Left renal cortex interstitium (tissue), 4 donors: ENCODE measurements around the gene NUTM2B. TPM values are rescaled to one million over a fixed set of nuclear protein-coding genes. Genes with fewer than 3 reads are reported as not detected.
"Not testable (repeated sequence)": the region's sequence is repeated elsewhere in the genome, so short reads cannot be mapped to it uniquely, and the experiment has no call there.

Experiments used
- DNase-seq, 4 donors: peaks; one replicate each; pipeline ENCODE4 v3.0.0-alpha.2; 2013; ENCODE audit warnings: low read depth in 4 of 4, low spot score in 2 of 4, missing footprints in 1 of 4
- polyA plus RNA-seq, 4 donors: library from polyadenylated mRNA; unstranded; fragments of 120-200 nt; gene quantifications; one replicate each; pipeline ENCODE4 v1.2.1, GENCODE V29; 2013; ENCODE audit not compliant: insufficient read length in 4 of 4

NUTM2B gene
- polyA plus RNA-seq, 4 donors = 0.49 to 4.2 (median 2.6) TPM

- DNase-seq = not testable (repeated sequence)
Observed at GRCh38 chr10:79744844-79745243, 41.8 kb downstream of the NUTM2B start.

GRCh38 chr10:79748510-79748909, 45.5 kb downstream of the NUTM2B start:
- DNase-seq = not testable (repeated sequence)

GRCh38 chr10:79753601-79754000, 50.6 kb downstream of the NUTM2B start:
- DNase-seq = not testable (repeated sequence)

- not testable (repeated sequence) for DNase-seq
Observed at GRCh38 chr10:79758297-79758993, 55.4 kb downstream of the NUTM2B start.

Other genes starting within 250 kb of the NUTM2B start
- gene EIF5AL1, start 190.7 kb upstream of the NUTM2B start, polyA plus RNA-seq = 1 to 10 TPM; 1.0 to 5.0 (median 2.0) TPM
- under 1 TPM in 1 of 4 donors, not detected in 3; 0.13 TPM for gene SFTPA2, start 142.8 kb upstream of the NUTM2B start, polyA plus RNA-seq
- gene SFTPA1, start 92.3 kb upstream of the NUTM2B start, polyA plus RNA-seq = not detected
- under 1 TPM in 3 of 4 donors, not detected in 1; 0.24 to 0.64 (median 0.34) TPM for gene NUTM2E, start 123.5 kb downstream of the NUTM2B start, polyA plus RNA-seq
- gene SFTPD, start 245.9 kb downstream of the NUTM2B start, polyA plus RNA-seq = 1 to 10 TPM in 3 of 4 donors, under 1 TPM in 1; 0.97 to 2.0 (median 1.3) TPM